GM21423 (cell line): Measurements from ENCODE around the gene GORASP1.

Experiments
- ATAC-seq: cut with Tn5 transposase; IDR thresholded peaks from one replicate; pipeline ENCODE4 v1.9.1; 2021; ENCODE audit warnings: mild to moderate bottlenecking, moderate library complexity; ENCODE audit not compliant: unreplicated experiment

GORASP1 gene

DNA sequence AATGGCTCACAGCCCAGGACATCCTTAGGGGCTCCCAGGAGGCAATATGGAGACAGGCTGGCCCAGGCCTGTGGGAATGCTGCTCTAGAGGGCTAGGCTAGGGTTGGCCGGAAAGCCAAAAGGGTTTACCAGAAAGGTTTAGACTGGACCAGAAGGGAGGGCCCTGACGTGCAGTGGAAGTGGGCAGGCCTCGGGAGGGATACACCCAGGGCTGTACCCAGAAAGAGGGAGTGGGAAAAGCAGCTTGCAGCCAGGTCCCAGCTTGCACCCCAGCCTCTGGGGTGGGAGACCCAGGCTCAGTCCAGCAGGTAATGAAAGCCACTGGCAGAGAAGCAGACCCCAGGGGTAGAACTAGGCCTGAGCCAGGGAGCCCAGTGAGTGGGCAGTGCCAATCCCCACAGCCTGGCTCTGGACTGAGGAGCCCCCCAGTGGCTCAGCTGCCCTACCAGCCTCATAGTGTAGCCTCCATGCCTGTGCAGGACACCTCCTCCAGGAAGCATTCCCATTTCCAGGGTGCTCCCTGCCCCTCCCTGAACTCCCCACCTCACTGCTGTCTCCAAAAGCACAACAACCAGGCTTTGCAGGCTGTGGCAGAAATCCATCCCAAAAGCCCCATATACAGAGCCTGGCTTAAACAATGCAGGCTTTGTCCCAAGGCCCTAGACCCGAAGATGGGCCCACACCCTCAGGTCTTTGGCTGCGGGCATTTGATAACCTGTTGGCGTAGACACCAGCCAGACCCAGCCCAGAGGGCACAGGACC is 3.5 kb downstream of the GORASP1 start:
- ATAC-seq, result no peak

DNA sequence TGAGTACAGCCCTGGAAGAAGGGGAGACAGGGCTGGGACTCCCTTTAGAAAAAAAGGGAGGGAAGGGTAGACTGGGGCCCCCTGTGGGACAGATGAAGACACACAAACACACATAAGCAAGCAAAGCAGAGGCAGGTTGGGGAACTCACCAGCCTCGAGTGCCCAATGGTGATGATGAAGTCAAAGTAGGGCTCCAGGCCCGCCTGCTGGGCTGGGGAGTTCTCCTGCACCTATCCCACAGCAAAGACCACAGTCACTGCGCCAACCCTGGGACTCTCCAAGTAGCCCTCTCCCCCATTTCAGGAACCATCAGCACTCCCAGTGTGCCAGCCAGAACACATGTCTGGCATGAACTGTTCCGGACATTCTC is 4.1 kb downstream of the GORASP1 start:
- no peak for ATAC-seq

DNA sequence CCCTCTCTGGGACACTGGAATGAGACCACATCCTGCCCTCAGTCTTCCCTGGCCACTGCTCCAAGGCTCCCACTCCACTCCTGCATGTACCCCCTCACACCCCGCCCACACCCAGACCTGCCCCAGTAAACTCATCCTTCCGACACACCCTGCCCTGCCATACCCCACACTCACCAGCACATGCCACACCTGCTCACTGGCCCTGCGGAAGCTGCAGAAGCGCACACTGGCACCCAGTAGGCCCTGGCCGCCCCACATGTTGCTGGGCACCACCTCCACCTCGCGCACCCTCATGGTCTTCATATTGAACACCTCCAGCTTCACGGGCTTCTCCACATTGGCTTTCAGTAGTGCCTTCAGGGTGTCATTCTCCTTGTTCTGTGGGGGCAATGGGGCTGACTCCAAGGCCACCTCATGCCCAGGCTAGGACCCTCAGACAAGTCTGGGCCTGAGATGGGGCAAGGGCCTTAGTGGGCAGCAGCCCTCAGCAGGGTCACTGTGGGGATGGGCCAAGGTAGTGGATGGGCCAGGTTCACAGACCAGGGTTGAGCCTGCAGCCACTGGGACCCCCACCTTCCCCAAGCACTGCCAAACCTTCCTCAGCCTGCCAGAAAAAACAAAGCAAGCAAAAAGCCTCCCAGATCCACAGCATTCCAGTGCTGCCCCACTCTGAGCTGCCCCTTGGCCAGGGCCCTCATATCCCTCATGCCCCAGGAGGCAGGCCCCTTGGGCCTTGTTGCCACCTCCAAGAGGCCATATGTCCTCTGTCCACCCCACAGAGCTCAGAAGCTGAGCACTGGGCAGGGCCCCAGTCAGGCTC is 4.7 kb downstream of the GORASP1 start:
- ATAC-seq, result no peak

DNA sequence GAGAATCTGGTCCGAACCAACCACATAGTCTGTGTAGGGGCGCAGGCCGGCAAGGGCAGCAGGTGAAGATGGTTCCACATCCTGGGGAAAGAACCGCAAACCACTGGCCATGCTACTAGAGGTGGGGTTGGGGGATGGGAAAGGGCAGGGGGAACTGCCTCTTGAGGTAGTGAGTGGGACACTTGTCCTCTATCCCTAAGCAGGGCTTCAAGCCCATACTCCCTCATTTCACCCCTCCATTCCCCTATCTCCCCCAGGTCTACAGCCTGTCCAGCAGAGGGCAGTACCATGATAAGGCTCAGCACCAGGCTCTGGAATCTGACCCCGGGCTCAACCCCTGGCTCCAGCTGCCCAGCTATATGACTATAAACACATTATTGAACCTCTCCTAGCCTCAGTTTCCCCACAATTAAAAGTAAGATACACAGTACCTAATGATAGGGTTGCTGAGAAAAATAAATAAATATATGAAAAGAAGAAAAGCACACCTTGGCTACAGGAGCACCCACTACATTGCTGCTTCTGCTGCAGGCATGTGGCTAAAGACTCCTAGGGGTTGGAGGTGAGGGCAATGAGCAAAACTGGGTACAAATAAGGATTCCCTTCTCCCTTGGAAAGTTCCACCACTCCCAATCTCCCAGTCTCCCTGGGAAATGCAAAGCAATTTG is 6.3 kb downstream of the GORASP1 start:
- no peak for ATAC-seq

DNA sequence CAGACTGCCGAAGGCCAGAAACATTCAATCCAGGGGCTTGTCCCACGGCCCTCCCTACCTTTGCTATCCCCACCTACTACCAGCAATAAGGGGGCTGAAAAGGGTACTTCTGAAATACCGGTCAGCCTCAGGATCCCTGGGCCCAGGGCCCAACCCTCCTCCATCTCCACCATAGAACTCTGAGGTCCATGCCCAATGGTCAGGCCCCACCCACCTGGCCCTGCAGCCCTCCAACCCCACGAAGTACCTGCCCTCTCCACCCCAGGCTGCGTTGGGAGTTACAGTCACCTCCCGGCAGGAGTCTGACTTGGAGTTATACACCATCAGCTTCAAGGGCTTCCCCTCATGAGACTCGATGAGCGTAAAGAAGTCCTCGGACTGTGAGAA is 6.9 kb downstream of the GORASP1 start:
- ATAC-seq, result no peak

DNA sequence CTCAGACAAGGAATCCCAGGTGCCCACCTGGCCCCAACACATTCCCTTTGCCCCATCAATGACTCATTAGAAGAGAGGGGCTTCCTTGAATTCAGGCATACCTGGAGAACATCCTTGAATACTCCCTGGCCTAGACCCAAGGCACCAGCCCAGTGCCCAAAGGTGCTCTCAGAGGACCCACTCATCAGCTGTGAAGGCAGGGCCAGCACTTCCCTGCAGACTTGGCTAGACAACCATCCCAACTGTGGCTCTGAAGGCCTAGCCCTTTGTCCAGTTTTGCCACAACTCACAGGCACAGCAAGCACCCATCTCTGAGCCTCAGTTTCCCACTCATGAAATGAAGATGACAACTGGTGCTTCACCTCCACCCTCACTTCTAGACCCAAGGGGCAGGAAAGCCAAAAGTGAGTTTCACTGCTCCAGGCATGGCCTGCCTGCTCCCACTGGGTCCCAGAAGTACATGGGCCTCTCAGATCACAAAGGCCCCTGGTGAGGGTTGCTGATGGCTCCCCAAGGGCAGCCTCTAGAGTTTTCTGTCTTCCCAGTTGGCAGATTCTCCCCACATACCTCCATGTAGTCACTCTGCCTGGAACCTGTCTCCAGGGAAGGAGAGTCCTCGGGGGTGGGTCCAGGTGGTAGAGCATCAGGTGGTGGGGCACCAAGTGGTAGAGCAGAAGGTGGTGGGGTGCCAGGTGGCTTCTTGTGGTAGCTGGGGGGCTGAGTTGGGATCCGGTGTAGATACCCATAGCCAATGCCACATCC is 7.5 kb downstream of the GORASP1 start:
- ATAC-seq, result no peak

DNA sequence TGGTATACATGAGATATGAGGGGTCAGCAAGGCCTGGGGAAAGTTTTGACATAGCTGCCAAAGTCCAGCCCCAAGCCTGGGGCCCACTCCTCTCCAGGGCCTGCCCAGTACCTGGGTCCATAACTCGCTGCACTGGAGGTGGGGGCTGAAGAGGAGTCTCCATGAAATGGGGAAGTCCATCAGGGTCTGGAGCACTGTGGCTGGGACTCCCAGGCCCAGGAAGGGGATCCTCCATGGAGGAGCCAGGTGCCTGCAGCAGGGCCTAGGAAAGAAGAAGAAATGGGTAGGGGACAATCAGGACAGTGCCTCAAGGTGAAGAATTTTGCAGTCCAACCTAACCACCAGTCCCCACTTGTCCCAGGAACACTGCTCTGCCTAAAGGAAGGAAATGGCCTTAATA is 8.2 kb downstream of the GORASP1 start:
- ATAC-seq, result no peak

DNA sequence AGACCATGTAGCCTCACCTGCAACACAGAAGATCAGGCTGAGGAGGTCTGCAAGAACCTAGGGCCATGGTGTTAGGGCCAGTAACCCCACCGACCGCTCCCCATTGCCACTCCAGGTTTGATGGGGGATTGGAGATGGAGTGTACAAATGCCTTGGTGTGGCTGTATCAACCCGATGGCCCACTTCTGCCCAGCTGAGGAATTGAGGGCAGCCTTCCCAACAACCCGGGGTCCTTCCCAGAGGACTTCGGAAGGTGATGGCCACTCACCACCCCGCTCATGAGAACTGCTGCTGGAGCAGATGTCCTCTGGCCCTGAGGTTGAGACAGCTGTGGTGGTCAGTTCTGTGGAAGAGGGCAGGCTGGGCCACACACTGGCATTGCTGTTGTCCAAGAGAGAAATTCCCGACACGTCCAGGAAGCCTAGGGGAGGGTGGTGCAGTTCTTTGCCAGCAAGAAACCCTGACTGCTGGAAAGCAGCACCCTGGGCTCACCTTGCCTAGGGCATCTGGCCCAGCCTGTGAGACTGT is 8.9 kb downstream of the GORASP1 start:
- no peak for ATAC-seq

DNA sequence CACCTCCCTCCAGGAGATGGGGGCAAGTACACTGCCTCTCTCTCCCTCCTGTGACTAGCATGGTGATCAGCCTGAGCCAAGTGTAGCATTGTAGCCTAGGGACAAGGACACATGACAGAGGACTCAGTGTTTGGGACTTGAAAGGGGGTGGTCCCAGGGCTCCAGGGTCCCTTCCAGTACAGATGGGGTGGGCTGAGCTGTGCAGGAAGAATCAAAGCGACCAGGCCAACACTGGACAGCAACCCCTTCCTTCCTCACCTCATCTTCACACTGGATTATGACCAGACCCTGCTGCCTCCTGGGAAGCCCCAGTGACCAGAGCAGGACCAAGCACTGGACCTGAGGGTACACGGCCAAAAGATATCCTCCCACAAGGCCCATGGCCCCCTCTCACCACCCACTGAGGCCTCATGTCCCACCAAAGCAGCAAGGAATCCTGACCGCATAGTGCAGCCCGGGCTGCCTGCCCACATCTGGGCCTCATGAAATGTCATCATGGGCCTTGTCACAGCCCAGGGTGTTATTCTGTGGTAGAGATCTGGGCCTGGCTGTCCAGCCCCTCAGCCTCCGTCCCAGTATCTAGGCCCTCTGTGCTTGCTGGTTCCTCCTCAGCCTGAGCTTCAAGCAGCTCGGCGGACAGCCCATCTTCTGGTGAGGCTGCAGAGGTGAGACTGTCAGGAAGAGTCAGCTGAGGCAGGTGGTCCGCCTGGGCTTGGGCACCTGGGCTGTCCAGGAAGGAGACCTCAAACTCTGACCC is 9.5 kb downstream of the GORASP1 start:
- ATAC-seq, result no peak

DNA sequence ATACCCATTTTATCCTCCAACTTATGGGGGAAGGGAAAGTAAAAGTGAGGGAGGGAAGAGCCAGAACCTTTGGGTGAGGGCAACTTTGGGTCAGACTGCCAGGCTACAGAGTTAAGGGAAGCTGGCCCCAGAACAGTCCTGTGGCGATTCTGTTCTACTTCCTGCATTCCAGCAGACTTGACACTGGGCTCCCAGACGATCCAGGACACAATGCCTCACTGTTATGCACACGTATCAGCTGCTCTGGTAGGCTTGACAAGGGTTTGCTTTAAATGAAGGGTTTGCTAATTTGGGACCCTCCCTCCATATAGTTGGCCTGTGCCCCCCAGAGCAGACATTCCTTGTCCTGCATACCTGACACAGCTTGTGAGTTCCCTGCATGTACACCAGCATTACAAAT is 10.7 kb downstream of the GORASP1 start:
- no peak for ATAC-seq

DNA sequence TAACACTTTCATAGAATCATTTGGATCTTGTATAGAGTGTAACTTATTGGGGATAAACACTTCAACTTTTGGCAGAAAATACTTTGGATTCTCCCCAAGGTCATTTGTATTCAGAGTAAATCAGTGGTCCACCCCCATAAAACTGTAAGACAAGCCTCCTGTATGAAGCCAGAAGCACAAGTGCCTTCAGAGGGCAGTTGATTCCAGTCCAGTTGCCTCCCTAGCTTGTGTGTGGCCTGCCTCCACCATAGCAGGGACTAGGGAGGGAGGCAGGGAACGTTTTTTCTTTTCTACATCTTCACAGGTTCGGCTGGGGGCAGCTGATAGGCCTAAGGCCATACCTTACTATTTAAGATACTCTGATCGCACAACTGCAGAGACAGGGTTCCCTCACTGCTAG is 11.6 kb downstream of the GORASP1 start:
- ATAC-seq, result no peak

DNA sequence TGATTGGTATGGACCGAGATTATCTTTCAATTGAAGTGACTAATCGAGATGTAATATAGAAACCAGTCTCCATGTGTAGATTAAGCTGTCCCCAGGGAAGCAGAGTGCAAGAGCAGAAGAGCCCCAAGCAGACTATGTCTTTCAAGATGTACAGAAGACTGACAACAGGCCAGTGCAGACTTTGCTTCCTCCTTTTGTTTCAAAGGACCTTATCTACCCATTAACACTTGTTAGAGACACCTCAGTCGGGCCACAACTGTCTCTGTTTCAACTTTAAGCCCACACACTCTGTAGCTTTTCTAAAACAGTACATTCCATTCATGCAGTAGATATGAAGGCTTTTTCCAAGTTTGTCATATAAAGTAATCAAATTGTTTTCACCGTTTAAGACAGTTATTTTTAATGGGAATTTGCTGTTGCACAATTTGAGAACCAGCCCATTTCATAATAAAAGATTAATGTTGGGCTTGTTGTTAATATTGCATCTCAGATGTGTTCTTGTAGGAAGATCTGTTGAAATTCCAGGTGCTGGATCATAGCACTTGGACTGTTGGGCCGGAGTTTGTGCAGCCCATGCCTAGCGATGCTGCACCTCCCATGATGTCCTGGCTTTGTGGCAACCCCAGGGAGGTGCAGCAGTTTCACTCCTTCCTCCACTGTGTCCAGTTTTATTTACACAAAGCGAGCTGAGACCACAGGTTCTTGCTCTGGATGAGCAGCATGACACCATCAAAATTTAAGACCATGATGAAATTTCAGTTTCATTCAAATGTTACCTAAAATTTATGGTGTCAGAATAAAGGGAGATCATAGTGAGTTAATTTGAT is 12.4 kb downstream of the GORASP1 start:
- ATAC-seq, result no peak

DNA sequence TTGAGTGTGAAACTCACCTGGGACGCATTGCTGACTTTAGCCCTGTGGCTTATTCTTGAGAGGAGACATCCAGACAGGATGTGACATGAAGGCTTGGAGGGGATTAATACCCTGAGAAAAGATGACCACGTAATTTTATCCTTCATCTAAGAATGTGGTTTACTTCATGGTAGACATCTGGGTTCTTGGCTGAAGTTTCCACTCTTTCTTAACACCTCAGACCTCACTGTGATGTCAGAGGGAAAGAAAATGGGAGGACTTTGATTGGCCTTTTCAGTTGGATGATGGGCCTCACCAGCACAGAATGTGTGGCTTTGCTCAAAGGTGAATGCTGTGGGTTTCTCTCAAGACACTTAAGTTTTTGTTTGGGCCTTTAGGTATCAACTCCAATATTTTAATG is 16.5 kb downstream of the GORASP1 start:
- ATAC-seq, result no peak

DNA sequence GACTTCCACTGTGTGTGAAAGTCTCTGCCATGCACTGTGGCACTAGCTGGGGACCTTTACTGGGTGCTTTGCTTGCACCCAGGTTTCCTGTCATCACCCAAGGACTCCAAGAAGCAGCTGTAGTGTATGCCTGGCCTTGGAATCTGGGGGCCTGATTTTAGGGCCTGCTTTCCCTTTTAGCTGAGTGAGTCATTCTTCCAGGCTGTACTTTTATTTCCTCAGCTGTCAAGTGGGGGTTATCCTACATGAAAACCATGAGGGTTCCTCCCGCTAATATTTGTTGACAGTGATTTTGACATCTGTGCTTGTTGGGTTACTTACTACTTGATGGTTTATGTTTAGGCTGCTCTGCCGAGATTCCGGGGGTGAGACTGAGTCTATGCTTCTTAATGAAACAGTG is 18.5 kb downstream of the GORASP1 start:
- no peak for ATAC-seq

DNA sequence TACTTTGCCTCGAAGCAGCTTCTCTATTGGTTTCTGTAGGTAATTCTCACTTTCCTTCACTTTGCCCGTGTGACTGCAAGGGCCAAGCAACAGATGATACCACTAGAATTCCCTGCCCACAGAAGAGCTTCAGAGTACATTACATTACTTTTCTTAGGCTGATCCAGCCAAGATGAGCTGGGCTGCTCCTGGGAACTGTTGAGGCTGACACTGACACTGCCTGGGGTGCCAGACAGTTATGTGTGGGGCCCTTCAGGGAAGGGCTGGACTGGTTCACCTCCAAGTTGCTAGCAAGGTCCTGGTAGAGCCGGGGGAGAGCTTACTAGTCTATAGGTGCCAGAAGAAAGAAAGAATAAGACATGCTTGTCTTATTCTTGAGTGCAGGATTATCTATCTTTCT is 19.0 kb downstream of the GORASP1 start:
- ATAC-seq, result no peak

DNA sequence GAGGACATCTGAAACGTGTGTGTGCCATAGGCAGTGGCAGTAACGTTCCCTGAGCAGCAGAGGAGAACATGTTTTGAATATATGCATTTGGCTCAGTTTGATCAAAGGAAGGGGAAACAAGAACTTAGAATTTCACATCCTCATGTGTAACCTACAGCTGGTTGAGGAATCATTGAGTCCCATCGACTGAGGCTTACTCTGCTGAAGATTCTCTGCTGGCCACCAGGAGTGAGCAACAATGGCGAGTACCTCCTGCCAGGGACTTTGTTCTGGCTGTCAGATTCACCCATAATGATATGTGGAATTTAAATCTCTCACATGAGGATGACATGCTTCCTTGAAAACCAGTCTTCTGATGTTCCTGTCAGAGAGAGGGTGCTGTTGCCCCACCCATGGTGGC is 21.3 kb downstream of the GORASP1 start:
- peak; percentile 65 for ATAC-seq

DNA sequence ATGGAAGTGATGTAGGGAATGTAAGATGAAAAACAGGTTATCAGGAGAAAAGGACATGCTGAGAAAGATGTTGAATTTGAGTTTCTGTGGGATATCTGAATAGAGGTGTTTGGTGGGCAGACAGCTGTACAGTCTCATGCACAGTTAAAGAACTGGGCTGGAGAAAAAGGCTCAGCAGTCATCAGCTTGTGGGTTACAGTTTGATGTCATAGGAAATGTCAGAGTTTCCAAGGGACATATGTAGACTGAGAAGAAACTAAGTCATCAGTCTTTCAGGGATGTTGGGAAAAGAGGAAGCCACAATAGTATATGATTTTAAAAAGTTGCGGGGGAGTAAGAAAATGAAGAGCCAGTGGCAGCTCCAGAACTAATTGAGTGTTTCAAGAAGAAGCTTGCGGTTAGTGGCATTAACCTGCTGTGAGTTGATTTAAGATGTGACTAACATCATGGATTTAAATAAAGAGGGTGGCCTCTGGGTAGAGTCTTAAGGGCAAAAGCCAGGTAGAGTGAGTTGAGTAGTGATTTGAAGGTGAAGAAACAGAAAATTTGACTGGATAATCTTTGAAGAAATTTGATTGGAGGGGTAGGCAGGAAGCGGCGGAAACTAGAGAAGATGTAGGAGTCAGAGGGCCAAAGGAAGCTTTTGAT is 24.6 kb downstream of the GORASP1 start:
- no peak for ATAC-seq

DNA sequence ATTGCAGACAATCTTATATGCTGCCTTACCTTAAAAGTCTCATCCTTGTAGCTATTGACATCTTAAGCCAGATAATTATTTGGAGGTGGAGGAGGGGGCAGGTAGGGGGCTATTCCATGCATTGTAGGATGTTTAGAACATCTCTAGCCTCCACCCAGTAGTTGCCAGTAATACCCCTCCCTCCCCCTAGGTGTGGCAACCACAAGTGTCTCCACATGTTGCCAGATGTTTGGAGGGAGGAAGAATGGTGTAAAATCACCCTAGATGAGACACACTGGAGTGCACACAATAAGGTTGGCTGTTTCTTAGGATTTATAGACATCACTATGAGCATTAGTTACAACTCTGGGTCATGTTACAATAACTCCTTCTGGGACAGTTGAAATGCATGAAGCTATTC is 27.4 kb downstream of the GORASP1 start:
- no peak for ATAC-seq

DNA sequence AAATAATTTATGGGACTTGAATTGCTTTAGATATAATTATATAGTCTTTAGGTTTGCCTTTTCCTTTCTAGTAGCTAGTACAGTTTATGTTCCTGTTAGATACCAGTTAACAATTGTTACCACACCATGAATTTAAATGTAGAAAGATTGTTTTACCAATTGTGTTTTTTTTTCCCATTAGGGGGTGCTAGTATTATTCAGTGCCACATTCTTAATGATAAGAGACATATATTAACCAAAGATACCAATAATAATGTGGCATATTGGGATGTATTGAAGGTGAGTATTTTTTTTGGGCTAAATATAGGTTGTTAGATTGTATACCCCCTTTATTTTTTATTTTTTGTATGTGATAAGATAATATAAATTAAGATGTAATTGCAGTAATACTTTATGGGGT is 27.9 kb downstream of the GORASP1 start:
- no peak for ATAC-seq
